ENCODE measurements around the gene VNN1.

GRCh38 chr6:132708771-132709170 lies 5.1 kb downstream of the VNN1 start:
- TF ChIP-seq CTCF (IDR thresholded peaks at IDR 0.05; ENCODE audit: low read length): no peak
- TF ChIP-seq EZH2 (IDR thresholded peaks at IDR 0.05; ENCODE audit: borderline replicate concordance, low read length): no peak
